T-helper 2 cell (primary cell): ENCODE measurements around the gene HCN3.
"Not testable (repeated sequence)": the region's sequence is repeated elsewhere in the genome, so short reads cannot be mapped to it uniquely, and the experiment has no call there.

Source experiments
- DNase-seq, 5 experiments: peaks; one replicate each; pipeline versions ENCODE4 v3.0.0 to v3.0.0-alpha.2; 2012 to 2022
- total RNA-seq, 2 donors: gene quantifications; one replicate each; lab custom pipeline; 2026; lab: John Stamatoyannopoulos, UW

The HCN3 gene
- 2.6 to 2.8 reads per million in 2 donors for total RNA-seq

DNA sequence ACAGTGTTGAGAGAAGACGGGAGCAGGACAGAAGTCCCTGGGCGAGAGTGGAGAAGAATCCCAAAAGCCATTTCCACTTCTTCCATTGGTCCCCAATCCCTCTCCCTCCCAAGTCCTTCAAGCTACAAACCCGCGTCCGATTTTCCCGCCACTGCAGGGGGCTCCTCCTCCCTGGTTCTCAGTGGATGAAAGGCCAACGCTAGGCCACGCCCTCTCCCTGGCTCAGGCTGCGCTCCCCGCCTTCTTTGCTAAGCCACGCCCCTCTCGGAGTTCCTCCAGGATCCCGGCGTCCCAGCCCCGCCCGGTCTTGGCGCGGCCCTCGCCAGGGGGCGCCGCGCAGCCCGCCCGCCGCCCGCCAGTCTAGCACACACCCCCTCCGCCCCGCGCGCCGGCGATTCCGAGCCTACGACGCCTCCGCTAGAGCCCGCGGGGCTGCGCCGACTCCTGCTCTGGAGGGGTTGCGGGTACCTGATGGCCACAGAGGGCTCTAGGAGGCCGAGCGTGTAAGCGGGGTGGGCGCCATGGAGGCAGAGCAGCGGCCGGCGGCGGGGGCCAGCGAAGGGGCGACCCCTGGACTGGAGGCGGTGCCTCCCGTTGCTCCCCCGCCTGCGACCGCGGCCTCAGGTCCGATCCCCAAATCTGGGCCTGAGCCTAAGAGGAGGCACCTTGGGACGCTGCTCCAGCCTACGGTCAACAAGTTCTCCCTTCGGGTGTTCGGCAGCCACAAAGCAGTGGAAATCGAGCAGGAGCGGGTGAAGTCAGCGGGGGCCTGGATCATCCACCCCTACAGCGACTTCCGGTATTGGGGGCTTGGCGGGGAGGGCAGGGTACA, at the start of gene HCN3:
HCN3 (plus strand) TSS at position 394 of the 832 bp plus-strand sequence; CDS start at position 522, 128 bp downstream.
- peak; percentile 85 to 90 (median 88) for DNase-seq

DNA sequence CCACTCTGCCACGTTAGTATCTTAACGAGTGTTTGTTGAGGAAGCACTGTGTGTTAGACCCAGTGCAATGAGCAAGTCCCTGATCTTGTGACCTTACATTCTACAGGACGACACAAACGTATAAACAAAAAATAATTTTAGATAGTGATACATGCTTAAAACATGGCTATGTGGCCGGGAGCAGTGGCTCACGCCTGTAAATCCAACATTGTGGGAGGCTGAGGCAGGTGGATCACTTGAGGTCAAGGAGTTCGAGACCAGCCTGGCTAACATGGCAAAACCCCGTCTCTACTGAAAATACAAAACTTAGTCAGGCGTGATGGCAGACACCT, 49.2 kb upstream of the HCN3 start:
- no peak for DNase-seq

DNA sequence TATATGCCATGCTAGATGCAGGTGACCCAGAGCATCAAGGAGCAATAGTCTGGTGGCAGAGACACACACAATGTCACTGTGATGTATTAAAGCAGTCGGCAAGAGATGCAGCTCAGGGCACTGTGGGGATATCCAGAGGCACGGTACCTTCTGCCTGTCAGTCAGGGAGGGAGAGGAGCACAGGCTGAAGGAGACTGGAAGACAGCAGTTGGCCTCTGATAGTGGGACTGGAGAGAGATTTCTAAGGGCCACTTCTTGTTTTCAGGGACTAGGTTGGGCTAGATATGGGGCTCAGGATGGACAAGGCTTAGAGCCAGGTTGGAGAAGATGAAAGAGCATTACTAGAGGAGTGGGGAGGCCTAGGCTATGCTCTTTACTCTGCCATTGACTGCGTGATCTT, 46.0 kb upstream of the HCN3 start:
- not testable (repeated sequence) for DNase-seq

DNA sequence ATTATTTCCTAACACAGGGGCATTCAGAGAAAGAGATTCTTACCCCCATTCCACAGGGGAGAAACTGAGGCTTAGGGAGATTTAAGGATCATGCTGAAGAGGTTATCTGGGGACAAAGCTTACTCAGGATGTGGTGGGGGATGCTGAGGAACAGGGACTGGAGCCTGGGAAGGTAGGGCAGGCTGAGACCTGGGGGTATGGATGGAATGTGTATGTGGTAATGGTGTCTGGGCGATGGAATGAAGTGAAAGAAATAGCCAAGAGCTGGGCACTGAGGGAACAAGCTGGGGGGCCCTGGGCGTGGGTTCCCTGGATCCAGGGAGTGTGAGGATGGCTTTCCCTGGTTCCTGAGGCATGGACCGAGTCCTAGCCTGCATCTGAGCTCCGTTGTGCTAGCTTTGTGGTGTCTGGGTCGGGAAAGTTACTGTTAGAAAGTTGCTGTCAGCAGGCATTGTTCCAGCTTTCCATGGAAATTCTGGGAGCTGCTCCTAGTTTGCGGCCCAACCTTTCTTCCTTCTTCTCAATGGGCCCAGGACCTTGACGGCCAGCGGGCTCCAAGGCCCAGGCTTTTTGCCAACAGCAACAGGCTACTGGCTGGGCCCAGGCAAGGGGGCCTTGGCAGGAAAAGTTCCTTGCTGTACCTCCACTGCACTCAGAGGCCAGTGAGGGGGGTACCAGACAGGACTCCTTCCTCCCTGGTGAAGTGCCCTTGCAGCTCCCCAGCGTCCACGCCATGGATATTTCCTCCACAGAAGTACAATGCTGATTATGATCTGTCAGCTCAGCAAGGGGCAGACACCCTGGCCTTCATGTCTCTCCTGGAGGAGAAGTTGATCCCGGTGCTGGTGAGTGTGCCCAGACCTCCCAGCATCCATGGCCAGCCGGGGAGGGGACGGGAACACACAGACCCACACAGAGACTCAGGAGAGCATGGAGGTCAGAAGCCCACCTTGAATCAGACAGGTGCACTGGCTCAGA, 45.0 kb upstream of the HCN3 start:
- DNase-seq, result not testable (repeated sequence)

- not testable (repeated sequence) for DNase-seq
These were observed 43.8 kb upstream of the HCN3 start for GRCh38 chr1:155233502-155233901.

DNA sequence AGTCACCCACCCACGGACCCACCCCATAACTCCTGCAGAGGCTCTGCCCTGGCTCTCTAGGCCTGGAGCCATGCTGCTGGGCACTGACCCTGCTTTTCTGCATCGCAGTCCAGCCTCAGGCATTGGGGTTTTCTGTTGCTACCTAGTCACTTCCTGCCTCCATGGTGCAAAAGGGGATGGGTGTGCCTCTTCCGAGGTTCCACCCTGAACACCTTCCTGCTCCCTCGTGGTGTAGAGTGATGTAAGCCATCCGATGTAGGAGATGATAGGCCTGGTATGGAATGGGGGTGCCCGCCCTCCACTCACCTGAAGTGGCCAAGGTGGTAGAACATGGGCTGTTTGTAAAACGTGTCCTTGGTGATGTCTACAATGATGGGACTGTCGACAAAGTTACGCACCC, 41.9 kb upstream of the HCN3 start:
- DNase-seq, result peak in 1 of 5 experiments; percentile 33

GRCh38 chr1:155236451-155236850, 40.8 kb upstream of the HCN3 start:
- DNase-seq, result no peak

DNA sequence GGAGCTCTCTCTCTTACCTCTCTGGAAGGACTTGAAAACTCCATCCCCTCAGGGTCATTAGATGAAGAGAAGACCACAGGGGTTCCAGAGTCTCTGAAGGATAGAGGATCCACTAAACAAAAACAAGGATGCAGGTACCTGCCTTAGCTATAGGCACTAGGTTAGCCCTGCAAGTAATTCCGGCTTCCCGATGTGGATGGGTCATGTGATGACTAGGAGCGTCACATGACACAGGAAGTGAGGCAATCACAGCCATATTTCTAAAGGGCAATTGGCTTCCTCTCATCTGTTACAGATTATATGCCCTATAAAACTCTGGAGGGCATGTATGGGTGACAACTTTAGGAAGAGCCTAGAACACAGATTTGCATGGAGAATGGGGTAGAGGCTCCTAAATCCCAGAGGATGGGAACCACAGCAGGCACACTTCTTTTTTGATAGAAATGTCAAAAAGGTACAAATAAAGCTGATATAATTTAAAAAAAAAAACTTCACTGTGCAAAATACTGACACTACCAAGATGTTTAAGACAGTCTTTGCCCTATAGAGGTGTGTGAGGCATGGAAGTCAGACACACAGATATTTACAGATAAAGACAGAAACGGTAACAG, 36.1 kb upstream of the HCN3 start:
- peak in 4 of 5 experiments; percentile 47 to 85 (median 59) for DNase-seq

DNA sequence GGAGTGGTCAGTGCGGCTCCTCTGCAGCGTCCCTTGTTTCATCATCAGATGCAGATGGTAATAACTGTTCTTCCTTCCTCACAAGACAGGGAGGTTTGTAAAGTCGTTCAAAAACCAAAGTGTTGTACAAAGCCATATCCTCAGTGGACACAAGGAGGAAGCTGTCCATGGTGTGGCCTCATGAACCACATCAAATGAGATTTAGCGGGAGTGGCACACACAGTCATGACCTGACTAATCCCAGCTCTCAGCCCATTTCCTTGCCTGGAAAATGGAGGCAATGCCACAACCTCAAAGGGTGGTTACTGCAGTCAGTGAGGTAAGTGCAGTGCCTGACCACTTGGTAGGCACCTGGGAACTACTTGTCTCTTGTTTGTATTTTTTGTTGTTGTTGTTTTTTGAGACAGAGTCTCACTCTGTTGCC, 35.4 kb upstream of the HCN3 start:
- DNase-seq, result no peak

DNA sequence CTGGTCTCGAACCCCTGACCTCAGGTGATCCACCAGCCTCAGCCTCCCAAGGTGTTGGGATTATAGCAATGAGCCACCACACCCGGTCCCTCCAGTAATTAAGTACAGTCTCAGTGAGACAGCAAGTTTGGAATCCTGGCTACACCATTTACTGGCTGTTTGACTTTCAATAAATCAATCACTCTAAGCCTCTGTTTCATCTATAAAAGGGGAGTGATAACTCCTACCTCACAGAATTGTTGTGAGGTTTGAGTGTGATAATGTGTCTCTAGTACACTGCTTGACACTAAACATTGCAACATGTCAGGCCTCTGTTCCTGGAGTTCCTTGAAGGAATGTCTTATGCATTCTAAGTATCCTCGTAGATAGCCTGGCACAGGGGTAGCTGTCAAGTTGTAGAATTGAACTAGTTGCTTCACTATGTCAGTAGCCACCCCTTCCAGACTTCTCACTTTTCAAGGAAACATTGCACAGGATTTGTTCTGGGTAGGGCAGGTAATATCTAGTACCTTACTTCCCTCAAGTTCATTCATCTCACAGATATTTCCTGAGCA, 34.4 kb upstream of the HCN3 start:
- DNase-seq, result no peak

DNA sequence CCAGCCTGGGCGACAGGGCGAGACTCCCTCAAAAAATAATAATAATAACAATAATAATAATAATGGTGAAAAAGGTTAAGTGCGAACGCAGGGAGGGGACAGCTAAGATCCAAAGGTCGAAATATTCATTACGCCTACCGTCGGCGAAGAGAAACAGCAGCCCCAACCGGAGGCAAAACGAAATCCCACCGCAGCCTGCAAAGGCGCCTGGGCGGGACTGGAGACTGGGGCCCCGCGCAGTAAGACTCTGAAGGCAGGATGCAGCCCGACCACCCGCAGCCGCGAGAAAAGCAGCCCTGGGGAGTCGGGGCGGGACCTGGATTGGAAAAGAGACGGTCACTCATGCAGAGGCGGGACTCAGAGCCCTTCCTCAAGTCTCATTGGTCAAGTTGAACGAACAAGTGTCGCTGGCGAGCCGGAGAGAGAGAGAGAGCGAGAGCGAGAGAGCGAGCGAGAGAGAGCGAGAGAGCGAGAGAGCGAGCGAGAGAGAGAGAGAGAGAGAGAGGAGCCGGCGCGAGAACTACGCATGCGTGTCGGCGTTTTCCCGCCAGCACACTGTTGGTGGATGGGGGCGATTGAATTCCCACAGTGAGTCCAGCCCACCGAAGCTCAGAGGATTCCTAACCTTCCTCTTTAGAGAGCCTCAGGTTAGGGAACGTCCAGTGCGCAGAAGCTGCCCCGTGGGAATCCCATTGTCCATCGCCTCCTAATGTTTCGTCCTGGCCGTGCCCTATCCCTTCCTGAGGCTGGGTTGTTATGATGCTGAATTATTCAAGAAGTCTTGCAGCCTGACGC, 32.7 kb upstream of the HCN3 start:
- peak; percentile 83 to 100 (median 92) for DNase-seq

- DNase-seq, result no peak
These were observed 32.1 kb upstream of the HCN3 start for GRCh38 chr1:155245163-155245524.

DNA sequence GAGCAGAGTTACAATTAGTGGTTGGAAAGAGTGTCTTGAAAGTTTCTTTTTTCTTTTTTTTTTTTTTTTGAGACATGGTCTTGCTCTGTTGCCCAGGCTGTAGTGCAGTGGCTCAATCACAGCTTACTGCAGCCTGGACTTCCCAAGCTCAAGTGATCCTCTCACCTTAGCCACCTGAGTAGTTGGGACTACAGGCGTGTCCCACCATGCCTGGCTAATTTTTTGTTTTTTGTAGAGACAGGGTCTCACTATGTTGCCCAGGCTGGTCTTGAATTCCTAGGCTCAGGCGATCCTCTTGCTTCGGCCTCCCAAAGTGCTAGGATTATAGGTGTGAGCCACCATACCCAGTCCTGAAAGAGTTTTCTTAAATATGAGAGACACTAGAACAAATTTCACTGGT, 30.5 kb upstream of the HCN3 start:
- not testable (repeated sequence) for DNase-seq

DNA sequence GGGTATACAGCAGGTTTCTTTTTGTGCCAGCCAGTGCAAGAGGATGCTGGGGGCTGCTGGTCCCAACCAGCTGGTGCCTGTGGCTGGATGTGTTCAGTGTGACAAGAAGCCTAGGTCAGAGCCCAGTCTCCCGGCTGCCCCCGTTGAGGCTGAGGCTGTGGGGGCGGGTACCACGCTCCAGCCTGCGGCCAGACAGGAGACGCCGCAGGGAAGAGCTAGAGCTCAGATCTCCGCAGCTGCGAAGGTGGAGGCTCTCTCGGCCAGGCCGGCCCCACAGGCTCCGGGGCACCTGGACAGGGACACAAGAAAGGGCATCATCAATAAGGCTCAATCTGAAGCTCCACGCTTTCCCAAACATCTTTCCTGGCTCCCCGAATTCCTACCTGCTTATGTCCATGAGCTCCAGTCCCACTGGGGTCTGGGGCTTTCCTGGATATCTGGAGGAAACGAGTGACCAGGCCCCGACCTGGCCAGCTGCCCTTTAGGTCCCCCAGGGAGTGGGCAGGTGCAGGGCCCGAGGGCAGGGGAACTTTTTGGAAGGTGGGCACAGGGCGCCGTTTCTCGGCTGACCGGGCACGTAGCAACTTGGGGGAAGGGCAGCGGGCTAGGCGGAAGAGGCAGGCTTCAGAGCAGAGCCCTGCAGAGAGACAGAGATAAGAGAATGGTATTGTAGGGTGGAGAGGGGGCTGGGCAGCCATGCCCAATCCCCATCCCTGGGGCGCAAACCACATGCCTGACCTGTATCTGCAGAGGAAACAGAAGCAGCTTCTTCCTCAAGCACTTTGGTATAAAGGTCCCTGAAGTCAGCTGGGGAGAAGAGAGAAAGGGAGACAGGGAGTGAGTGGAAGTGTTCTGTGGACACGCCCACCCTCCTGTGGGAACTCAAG, 29.4 kb upstream of the HCN3 start:
- DNase-seq, result no peak

- DNase-seq, result peak in 1 of 5 experiments; percentile 43
These were observed 27.0 kb upstream of the HCN3 start for GRCh38 chr1:155250246-155250632.

- peak; percentile 88 to 98 (median 95) for DNase-seq
These were observed 26.4 kb upstream of the HCN3 start for GRCh38 chr1:155250633-155251449.

GRCh38 chr1:155251566-155251965, 25.7 kb upstream of the HCN3 start:
- no peak for DNase-seq

GRCh38 chr1:155253208-155253607, 24.1 kb upstream of the HCN3 start:
- DNase-seq, result no peak

DNA sequence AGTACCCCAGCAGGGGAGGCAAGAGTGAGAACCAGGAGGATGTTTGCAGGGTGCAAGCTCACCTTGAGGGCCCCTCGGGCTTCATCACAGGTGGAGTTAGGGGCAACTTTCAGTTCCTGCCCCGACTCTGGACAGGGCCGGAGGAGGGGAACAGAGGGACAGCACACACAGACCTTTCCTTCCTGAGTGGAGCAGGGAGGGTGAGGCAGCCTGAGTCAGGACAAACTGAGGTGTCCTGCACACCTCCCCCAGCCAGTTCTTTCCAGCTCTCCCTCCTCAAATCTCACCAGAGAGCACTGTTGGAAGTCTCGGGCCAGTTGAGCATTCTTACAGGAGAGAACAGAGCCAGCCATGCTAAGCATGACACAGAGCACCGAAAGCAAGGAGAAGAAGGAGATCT, 23.5 kb upstream of the HCN3 start:
- DNase-seq, result no peak

DNA sequence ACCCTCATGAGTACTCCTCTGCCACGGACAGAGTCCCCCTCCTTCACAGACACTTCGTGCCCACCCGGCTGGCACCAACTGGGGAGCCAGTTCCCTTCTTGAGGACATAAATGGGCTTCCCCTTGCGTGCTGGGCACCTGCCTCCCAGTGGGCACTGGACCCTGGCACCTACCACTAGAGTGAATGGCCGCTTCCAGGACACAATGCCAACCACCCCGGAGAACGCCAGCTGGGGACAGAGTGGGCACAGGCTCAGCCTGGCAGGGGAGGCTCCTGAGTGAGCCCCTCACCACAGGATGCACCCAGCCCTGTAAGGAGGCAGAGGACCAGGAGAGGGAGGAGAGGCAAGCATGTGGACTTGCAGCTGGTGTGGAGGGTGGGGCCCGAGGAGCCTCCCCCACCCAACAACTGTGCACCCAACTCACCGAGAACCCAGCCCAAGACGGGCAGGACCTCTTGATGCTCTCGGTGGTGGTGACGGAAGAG, 23.0 kb upstream of the HCN3 start:
- no peak for DNase-seq
